GM19395 (cell line): ENCODE measurements around the gene GRIK5.
"Not testable (repeated sequence)": the region's sequence is repeated elsewhere in the genome, so short reads cannot be mapped to it uniquely, and the experiment has no call there.

Experiments used
- ATAC-seq: cut with Tn5 transposase; IDR thresholded peaks from one replicate; pipeline ENCODE4 v1.9.1; 2021; ENCODE audit warnings: mild to moderate bottlenecking, moderate library complexity; ENCODE audit not compliant: unreplicated experiment

The GRIK5 gene

DNA sequence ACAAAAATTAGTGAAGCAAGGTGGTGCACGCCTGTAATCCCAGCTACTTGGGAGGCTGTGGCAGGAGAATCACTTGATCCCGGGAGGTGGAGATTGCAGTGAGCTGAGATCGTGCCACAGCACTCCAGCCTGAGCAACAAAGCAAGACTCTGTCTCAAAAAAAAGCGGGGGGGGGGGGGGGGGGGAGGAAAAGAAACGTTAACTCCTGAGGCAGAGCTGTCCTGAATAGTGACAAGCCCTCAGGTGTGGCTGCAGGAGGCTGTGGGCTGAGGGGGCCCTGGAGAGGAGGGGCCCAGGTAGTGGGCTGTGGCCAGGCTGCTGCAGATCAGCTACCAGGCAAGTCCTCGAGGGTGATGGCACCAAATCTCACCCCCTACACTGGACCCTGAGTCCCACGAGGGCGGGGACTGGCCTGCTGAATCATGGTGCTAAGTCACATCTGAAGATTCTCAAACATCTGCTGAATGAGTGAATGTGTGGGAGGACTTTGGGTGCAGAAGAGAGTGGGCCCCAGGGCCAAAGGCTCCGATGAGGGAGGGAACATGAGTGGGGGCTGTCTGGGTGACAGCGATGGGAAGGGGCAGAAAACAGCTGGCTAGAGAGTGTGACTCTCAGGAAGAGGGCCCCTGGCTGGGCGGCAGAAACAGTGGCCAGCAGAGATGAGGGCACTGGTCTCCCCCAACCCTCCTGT lies 51.4 kb downstream of the GRIK5 start:
- ATAC-seq, result no peak

GRCh38 chr19:42017040-42017439 lies 53.0 kb downstream of the GRIK5 start:
- ATAC-seq, result no peak

DNA sequence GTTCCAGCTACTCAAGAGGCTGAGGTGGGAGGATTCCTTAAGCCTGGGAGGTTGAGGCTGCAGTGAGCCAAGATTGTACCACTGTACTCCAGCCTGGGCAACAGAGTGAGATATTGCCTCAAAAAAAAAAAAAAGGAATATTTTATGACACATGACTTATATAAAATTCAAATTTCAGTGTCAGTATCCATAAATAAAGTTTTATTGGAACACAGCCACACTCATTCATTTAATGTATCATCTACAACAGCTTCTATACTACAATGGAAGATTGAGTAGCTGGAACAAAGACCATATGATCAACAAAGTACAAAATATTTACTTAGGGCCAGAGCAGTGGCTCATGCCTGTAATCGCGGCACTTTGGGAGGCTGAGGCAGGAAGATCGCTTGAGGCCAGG lies 57.3 kb downstream of the GRIK5 start:
- ATAC-seq, result not testable (repeated sequence)

DNA sequence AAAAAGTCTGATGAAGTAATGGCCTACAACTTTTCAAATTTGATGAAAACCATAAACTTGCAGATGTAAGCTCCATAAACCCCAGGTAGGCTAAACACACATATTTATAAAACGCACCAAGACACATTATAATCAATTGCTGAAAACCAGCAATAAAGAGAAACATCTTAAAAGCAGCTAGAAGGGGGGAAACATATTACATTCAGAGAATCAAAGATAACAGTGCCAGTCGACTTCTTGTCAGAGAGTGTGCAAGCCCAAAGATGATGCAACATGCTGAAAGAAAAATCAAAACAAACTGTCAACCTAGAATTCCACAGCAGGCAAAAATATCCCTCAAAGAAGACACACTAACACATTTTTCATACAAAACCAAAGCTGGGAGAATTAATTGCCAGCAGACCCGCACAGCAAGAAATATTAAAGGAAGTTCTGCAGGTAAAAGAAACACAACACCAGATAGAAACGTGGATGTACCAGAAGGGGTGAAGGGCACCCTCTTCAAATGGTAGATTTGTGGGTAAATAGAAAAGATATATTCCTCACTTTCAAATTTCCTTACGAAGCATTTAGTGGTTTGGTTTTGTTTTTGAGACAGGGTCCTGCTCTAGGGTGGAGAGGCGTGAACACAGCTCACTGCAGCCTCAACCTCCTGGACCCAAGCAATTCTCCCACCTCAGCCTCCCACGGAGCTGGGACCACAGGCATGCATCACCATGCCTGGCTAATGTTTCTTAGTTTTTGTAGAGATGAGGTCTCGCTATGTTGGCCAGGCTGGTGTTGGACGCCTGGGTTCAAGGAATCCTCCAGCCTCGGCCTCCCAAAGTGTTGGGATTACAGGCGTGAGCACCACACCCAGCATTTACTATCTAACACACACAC lies 59.5 kb downstream of the GRIK5 start:
- ATAC-seq, result no peak

- no peak for ATAC-seq
Measured at GRCh38 chr19:42006569-42006968, 63.4 kb downstream of the GRIK5 start.

DNA sequence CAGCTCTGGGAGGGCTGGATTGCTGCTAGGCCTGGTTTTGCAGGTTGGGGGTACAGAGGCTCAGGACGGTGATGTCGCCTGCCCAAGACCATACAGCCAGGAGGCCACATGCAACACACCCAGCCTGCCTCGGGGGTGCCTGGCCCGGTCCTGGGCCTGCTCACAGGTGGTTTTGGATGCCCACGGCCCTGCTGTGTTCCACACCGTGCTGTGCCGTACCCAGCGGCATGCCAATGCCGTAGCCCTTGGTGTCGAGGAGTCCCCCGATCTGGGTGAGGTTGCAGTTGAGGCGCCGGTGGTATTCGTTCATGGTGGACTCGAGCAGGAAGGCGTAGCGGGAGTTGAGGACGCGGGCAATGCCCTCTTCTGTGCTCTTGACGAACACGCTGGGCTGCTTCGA lies 64.5 kb downstream of the GRIK5 start:
- ATAC-seq, result no peak

DNA sequence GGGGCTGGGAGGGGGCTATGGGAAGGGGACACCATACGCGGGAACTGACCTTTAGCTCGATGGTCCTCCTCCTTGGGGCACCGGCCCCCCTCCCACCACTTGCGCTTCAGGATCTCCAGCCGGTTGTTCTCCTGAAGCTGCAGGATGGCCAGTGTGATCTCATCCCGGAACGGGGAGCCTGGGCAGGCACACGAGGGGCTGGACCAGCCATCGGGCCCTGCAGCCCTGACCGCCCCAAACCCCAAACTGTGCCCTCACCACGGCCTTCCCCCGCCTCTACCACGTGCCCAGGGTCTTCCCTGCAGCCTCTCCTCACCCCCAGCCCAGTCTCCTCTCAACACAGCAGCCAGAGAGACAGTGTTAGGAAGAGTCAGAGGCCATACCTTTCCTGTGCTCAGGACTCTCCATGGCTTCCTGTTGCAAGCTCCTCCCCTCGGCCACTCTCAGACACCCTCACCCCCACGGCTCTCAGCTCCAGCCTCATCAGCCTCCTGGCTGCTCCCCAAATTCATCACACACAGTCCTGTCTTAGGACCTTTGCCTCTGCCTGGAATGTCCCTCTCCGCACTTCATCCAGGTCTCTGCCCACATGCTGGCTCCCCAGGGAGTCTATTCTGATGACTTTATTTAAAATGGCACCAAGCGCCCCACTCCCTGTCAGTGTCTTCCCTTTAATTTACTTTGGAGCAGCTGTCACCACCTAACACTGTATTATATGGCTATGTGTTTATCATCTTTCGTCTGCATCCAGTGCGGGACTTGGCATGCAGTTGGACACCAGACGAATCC lies 66.3 kb downstream of the GRIK5 start:
- ATAC-seq, result no peak

DNA sequence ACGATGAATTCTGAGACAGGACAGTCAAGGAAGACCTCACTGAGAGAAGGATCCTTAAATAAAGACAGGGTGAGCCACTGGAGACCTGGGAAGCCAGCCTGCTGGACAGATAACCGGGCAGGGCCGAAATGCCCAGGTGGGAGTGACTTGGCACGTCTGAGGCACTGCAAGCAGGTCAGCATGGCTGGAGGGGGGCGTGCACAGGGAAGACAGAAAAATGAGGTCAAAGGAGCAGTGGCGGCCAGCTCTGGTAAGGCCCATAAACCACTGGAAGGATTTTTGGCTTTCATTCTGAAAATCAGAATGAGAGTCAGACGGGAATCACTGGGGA lies 70.2 kb downstream of the GRIK5 start:
- ATAC-seq, result no peak

DNA sequence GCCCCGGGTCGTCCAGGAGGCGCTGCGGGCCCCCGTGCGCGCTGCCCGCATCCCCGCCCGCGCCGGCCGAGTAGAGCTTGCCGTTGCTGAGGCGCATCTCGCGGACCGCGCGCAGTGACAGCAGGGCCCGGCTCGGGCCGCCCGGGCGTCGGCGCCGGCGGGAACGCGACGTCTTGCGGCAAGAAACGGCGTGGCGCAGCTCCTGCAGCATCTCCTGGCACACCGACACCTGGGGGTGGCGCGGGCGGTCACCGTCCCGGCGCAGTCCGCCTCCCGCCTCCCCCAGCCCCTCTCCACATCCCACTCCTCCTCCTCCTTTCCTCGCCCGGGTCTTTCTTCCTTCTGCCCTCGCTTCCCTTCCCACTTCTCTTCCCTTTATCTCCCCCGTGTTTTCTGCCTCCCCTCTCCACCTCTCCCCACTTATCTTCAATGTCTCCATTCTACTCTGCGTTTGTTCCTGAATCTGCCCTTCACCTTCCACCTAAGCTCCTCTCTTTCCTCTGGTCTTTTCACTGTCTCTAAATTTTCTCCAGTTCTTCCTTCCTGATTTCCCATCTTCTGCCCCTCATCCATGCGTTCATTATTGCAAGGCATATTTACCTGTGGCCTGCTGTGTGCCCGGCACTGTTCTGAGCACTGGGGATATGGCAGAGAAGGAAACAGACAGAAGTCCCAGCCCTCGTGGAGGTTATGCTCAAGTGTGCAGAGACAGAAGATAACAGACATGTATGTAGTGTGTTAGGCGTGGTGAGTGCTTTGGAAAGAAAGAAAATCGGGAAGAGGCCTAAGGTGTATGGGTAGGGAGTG lies 70.7 kb downstream of the GRIK5 start:
- ATAC-seq, result no peak

- no peak for ATAC-seq
Measured at GRCh38 chr19:41998246-41999020, 71.6 kb downstream of the GRIK5 start.

DNA sequence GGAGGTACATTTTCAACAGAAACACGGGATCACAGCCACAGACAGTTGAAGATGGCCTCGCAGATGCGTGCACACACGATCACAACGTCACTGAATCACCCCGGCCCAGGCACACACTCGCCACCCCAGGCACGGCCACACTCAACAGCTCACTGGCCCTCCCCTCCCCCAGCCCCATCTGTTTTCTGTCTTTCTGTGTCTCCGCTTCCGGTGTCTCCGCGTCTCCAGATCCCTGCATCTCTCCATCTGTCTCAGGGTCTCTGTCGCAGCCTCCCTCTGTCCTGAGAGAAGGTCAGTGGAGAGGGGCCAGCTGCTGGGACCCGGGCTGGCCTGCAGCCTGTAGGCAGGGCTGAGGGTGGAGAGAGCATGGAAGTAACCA lies 72.2 kb downstream of the GRIK5 start:
- no peak for ATAC-seq

GRCh38 chr19:41997121-41997850 lies 72.7 kb downstream of the GRIK5 start:
- no peak for ATAC-seq

- no peak for ATAC-seq
Measured at GRCh38 chr19:41995959-41996797, 73.8 kb downstream of the GRIK5 start.

DNA sequence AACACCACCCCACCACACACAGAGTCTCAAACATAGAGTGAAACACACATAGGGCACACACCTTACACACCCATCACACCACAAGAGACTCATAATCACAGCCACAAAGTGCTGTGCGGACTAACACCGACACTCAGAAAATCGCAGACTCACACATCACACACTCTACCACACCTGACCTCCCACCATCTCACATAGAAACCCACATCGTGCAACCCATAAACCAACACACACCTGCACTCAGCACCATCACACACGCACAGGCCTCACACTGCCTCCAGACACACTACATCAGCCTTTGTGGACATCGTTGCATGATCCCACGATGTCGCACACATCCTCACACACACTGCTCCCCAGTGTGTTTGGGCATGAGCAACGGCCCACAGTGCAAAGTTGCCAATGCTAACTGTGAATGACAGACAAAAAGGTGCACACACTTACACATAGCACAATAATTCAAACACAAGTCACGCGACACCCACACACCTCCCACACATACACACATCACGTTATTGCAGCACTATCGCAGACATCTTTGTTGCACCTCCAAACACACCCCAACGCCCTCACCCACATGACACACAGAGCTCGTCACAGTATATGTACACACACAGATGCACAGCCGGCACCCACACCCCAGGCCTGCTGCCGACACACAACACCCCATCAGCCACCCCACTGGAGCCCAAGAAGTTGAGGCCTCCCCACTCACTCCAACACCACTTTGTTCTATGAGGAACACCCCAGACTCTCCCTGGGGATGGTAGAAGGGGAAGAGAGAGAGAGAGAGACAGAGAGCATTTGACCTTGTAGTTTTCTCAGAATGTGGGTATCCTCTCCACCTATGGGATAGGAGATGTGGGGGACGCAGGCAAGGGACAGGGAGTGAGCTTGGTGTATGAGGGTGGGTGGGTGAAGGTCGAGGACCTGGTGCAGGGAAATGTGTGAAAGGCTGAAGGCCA lies 74.7 kb downstream of the GRIK5 start:
- ATAC-seq, result no peak

GRCh38 chr19:41994521-41994971 lies 75.5 kb downstream of the GRIK5 start:
- ATAC-seq, result no peak

- ATAC-seq, result no peak
Measured at GRCh38 chr19:41993612-41994483, 76.2 kb downstream of the GRIK5 start, which contains the start of gene ATP1A3. TSS of gene ATP1A3 (minus strand) at chr19:41994230. CDS start at chr19:41994076, 154 bp downstream.
